ENCODE measurements around the gene CACNA1B.
"Not testable (repeated sequence)": the region's sequence is repeated elsewhere in the genome, so short reads cannot be mapped to it uniquely, and the experiment has no call there.

CACNA1B gene

DNA sequence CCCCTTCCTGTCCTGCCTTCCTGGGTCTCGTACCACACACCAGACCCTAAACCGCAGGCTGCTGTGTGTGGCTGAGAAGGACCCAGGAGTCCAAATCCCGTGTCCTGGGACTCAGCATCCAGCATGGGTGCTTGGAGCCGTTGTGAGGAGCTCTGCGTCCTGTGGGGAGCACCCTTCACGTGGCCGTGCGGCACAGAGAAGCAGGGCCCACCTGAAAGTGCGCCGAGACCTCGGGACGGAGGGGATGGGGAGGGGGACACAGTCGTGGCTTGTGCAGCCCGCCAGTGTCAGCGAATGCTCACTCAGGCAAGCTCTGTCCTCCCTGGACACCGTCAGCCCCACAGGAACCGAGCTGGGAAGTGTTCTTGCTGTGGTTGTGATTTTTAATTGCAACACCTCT, 244.6 kb downstream of the CACNA1B start:
- DNase-seq, result no peak

DNA sequence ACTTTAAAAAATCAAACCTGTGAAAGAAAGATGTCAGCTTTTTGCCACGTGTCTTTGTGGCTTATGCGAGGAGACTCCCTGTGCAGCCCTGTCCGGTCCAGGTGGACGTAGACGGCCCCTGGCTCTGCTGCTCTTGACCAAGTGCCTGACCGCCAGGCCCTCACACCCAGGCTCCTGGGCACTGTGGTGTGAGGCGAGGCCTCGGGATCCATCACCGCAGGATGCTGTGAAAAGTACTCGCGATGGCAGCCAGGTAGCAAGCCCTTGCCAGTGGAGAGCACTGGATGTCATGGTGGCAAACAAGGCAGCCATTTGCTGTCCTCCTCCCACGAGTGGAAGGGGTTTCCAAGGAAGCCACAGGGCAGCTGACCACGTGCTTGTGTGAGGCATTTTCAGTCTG, 245.1 kb downstream of the CACNA1B start:
- no peak for DNase-seq

DNA sequence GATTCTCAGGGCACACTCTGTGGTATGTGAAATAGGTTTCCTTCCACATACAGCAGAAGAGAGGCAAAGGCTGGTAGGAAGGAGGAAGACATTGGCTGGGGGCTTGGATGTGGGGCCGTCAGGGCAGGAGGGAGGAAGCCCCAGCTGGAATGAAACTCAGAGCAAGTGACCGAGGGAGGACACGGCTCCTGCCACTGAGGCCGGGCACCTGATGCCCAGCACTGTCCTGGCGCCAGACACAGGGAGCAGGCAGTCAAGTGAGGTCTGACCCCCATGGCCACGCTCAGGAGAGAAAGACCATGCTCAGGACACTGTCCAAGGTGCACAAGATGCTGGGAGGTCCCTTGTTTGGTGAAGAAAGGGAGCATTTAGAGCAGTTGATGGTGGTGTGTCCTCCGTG, 245.5 kb downstream of the CACNA1B start:
- no peak for DNase-seq

DNA sequence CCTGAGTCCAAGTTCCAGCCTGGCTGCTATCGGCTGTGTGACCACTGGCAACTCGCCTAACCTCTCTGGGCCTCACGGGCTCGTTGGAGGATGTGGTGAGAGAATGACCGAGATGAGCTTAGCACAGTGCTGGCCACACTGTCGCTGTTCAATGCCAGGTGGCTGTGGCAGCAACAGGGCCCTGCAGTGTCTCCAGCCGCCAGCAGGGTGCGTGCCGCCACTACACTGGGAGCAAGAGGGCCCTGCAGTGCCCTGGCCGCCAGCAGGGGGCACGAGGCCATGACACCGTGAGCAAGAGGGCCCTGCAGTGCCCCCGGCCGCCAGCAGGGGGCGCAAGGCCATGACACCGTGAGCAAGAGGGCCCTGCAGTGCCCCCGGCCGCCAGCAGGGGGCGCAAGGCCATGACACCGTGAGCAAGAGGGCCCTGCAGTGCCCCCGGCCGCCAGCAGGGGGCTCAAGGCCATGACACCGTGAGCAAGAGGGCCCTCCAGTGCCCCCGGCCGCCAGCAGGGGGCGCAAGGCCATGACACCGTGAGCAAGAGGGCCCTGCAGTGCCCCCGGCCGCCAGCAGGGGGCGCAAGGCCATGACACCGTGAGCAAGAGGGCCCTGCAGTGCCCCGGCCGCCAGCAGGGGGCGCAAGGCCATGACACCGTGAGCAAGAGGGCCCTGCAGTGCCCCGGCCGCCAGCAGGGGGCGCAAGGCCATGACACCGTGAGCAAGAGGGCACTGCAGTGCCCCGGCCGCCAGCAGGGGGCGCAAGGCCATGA, 248.7 kb downstream of the CACNA1B start:
- DNase-seq, result peak; percentile 12

GRCh38 chr9:138126858-138127584, 249.4 kb downstream of the CACNA1B start:
- not testable (repeated sequence) for DNase-seq

- not testable (repeated sequence) for DNase-seq
These were observed 250.4 kb downstream of the CACNA1B start for GRCh38 chr9:138128027-138128426.

DNA sequence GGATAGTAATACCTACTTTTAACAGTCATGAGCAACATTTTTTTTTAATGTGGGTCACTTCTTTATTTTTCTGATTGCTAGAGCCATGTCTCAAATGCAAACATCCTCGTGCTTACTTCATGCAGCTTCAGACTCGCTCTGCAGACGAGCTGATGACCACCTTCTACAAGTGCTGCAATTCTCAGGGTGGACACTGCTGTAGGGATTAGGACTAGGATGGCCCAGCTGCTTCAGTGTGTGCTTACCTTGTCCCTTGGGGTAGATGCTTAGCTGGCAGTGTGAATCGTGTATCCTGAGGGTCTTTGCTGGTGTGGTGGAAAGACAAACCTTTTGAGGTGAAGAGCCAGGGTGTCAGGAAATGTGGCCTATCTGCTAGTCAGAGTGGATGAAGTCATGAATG, 251.7 kb downstream of the CACNA1B start:
- DNase-seq, result not testable (repeated sequence)

DNA sequence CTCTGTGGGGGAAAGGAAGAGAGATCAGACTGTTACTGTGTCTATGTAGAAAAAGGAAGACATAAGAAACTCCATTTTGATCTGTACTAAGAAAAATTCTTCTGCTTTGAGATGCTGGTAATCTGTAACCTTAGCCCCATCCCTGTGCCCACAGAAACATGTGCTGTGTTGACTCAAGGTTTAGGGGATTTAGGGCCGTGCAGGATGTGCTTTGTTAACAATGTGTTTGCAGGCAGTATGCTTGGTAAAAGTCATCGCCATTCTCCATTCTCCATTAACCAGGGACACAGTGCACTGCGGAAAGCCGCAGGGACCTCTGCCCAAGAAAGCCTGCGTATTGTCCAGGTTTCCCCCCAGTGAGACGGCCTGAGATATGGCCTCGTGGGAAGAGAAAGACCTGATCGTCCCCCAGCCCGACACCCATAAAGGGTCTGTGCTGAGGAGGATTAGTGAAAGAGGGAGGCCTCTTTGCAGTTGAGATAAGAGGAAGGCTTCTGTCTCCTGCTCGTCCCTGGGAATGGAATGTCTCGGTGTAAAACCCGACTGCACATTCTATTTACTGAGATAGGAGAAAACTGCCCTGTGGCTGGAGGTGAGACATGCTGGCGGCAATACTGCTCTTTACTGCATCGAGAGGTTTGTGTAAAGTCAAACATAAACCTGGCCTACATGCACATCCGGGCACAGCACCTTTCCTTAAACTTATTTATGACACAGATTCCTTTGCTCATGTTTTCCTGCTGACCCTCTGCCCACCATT, 255.5 kb downstream of the CACNA1B start:
- not testable (repeated sequence) for DNase-seq

DNA sequence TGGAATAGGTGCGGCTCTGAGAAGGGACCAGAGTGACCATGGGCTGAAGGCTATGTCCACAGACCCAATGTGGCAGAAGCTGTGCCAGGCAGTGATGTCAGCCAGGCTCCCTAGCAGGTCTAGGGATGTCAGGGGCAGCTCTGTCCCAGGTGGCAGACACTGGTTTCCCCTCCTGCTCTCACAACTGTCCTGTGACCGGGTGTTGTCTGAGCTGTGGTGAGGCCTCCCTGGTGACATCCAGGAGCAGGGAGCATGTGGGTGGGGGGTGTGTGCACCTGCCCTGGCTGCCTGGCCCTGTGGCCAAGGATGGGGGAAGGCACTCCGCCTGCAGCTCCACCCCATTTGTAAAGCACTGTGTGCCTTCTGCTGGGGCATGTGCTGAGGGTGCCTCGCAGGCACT, 257.0 kb downstream of the CACNA1B start:
- not testable (repeated sequence) for DNase-seq

DNA sequence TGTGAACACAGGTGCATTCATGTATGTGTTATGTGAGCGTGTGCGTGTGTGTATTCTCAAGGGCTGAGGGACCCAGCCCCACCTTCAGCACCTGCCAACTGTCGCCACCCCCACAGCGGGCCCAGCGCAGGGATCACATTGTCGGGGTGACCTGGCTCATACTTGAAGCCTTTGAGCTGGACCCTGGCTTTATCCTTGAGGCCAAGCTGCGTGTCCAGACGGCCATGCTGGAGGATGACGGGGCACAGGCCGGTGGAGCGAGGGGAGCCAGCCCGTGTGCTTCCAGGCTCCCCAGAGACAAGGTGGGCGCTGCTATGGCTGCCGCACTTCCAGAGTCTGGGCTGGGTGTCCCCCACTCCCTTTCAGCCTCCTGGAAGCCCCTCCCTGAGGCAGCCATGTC, 261.5 kb downstream of the CACNA1B start:
- DNase-seq, result not testable (repeated sequence)

DNA sequence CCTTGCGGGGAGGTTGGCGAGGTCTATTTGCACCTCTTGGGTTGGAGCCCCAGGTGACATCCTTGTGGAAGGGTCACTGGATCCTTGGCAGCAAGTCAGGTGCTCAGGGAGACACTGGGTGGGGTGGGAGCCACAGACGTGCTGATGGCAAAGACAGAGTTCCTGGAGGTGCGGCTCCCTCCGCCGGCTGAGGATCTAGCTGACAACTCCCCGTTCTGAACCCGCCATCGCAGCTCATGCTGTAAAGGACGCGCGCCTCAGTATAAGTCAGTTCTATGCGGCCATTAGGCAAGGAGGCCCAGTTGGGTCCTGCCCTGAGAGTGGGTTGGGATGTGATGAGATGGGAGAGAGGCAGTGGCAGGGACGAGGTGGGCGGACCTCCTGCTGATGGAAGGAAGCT, 263.4 kb downstream of the CACNA1B start:
- not testable (repeated sequence) for DNase-seq

DNA sequence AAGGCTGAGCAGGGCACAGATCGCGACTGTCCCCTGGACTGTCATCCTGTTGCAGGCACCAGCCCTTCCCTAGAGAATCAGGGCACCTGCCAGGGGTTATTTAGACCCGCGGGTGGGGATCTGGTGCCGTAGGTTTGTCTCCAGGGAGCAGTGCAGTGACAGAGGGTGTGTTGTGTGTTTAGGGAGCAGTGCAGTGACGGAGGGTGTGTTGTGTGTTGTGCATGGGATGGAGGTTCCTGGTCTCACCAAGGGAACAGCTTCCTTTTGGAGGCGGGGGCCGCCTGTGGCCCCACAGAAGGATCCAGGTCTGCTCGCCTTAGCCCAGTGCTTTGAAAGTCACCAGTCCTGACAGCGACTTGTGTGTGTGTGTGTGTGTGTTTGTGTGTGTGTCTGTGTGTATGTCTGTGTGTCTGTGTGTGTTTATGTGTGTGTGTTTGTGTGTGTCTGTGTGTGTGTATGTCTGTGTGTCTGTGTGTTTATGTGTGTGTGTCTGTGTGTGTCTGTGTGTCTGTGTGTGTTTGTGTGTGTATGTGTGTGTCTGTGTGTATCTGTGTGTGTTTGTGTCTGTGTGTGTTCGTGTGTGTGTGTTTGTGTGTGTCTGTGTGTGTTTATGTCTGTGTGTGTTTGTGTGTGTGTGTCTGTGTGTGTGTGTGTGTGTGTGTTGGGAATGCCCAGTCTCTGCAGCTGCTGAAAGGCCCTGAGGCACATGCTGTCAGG, 265.1 kb downstream of the CACNA1B start:
- not testable (repeated sequence) for DNase-seq

- not testable (repeated sequence) for DNase-seq
These were observed 265.9 kb downstream of the CACNA1B start for GRCh38 chr9:138143491-138143890.

DNA sequence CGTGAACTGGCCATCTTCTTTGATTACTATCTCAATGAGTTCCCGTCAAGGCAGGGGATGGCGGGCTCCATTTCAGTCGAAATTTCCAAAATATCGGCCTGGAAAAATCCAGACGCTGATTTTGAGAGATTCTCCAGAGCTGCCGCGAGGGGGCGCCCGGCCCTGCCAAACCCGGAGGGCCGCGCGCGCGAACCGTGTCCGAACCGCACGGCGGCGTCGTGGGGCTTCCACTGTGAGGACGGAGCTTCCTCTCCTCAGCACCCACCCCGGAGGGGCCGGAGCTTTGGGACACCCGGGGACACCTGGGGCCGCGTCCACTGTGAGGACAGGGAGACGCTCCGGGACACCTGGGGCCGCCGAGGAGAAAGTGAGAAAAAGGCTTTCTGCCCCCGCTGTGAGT, 270.0 kb downstream of the CACNA1B start:
- peak; percentile 53 for DNase-seq

DNA sequence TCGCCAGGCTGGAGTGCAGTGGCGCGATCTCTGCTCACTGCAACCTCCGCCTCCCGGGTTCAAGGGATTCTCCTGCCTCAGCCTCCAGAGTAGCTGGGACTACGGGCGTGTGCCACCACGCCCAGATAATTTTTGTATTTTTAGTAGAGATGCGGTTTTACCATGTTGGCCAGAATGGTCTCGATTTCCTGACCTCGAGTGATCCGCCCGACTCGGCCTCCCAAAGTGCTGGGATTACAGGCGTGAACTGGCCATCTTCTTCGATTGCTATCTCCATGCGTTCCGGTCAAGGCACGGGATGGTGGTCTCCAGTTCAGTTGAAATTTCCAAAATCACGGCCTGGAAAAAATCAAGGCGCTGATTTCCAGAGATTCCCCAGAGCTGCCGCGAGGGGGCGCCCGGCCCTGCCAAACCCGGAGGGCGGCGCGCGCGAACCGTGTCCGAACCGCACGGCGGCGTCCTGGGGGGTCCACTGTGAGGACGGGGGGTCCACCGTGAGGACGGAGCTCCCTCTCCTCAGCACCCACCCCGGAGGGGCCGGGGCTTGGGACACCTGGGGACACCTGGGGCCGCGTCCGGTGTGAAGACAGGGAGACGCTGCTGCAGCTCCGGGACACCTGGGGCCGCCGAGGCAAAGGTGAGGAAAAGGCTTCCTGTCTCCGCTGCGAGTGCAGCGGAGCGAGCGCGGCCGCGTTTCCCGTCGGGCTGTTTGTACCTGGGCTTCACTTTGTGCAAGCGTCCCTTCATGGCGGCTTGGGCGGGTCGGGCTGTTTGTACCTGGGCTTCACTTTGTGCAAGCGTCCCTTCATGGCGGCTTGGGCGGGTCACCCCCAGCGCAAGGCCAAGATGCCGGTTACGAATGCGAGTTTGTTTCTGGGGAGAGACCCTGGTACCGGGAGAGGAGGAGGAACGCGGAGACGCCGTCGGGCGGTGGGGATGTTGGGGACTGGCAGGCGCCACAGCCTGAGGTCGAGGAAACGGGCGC, 272.4 kb downstream of the CACNA1B start:
- DNase-seq, result peak; percentile 65

GRCh38 chr9:138155788-138156187, 278.2 kb downstream of the CACNA1B start:
- DNase-seq, result not testable (repeated sequence)

- DNase-seq, result not testable (repeated sequence)
These were observed 289.2 kb downstream of the CACNA1B start for GRCh38 chr9:138166793-138167192.

All from NCI-H69 (cell line).